Body of pancreas (tissue), 4 donors: ENCODE results near the gene MYO1B. TPM values are rescaled to one million over a fixed set of nuclear protein-coding genes. Genes with fewer than 3 reads are reported as not detected.

ENCODE experiments used
- ATAC-seq: fragments of 150-250 bp; one replicate; pipeline ENCODE4 v1.9.1; 2016
- DNase-seq, 4 donors: peaks; one replicate each; pipeline ENCODE4 v3.0.0-alpha.2; 2019
- H3K27ac ChIP-seq, 4 donors: fragments of 200-600 bp; sonication (generic); 1 replicate in 3 of 4; 2 replicates in 1 of 4; pipeline versions ENCODE4 v1.5.1 to v1.6.1; 2016 to 2019; ENCODE audit warnings: mild to moderate bottlenecking in 1 of 4, mixed read lengths in 1 of 4, moderate library complexity in 1 of 4
- H3K27me3 ChIP-seq, 2 donors: fragments of 200-600 bp; sonication (generic); one replicate each; pipeline ENCODE4 v1.6.0; 2016; ENCODE audit warnings: mild to moderate bottlenecking in 1 of 2
- H3K36me3 ChIP-seq, 2 donors: fragments of 200-600 bp; sonication (generic); replicated peaks in 1 of 2; 2 replicates each; pipeline ENCODE4 v1.5.1; 2016; ENCODE audit warnings: low read depth in 2 of 2; ENCODE audit not compliant: insufficient read depth in 1 of 2
- H3K4me1 ChIP-seq: fragments of 200-600 bp; sonication (generic); one replicate; pipeline ENCODE4 v1.6.0; 2016
- H3K4me3 ChIP-seq, 2 donors: fragments of 200-600 bp; sonication (generic); 1 replicate in 1 of 2; 2 replicates in 1 of 2; pipeline ENCODE4 v1.5.1; 2016 to 2019
- H3K9me3 ChIP-seq, 3 donors: fragments of 200-600 bp; sonication (generic); 1 replicate in 2 of 3; 2 replicates in 1 of 3; pipeline ENCODE4 v1.5.1; 2016
- CTCF ChIP-seq, 7 experiments: fragments of 450-650 bp in 4 of 7; fragments of 200-600 bp in 3 of 7; sonication (generic) in 3 of 7; IDR thresholded peaks; one replicate each; pipeline ENCODE4 v1.5.1; 2016 to 2019; ENCODE audit warnings: antibody characterized with exemption in 7 of 7
- POLR2A ChIP-seq, 3 donors: fragments of 450-650 bp; IDR thresholded peaks; one replicate each; pipeline ENCODE4 v1.6.1; 2016; ENCODE audit warnings: antibody characterized with exemption in 3 of 3, mild to moderate bottlenecking in 2 of 3
- WGBS, 2 donors: methylation state at CpG; one replicate each; pipeline ENCODE4 v1.1.5; 2017; 5-methylcytosine and 5-hydroxymethylcytosine counted together
- intact Hi-C: fragments of 100-400 bp; cut with DNase I; formaldehyde crosslinking; loops from one replicate; pipeline ENCODE4 v1.15.1; 2023
- total RNA-seq, 2 donors: library from RNA; depleted of rRNA; stranded (reverse); fragments of >200 nt; gene quantifications; one replicate each; pipeline ENCODE4 v1.1.0, GENCODE V29; 2016

Gene MYO1B
- total RNA-seq, 2 donors from 2014 or later = 68.0 to 77.8 TPM

- peaks cover 9 to 23% of the 10 kb centered on the region in 2 donors for H3K36me3 ChIP-seq
- no peak for TF ChIP-seq POLR2A (IDR thresholded peaks at IDR 0.05)
- TF ChIP-seq CTCF (IDR thresholded peaks at IDR 0.05) = no peak
- H3K27me3 ChIP-seq = no peaks in the 10 kb centered on the region
- no peak overlapping the region for H3K4me3 ChIP-seq
- DNase-seq = no peak
- no peaks in the 10 kb centered on the region for H3K9me3 ChIP-seq
- intact Hi-C loops = no loop called here
- no peak overlapping the region for H3K27ac ChIP-seq
- peaks cover 18% of the 10 kb centered on the region for H3K4me1 ChIP-seq
- WGBS, 2 donors = 81 to 90% methylated on average over 7 of the region's 7 CpGs
- no peak for ATAC-seq
These were observed 141.8 kb downstream of the MYO1B start for GRCh38 chr2:191386938-191387536.

- TF ChIP-seq POLR2A (IDR thresholded peaks at IDR 0.05) (no peak), CTCF (IDR thresholded peaks at IDR 0.05) (no peak)
- WGBS, 2 donors = 87 to 95% methylated on average over 5 of the region's 5 CpGs
- ATAC-seq = no peak
- DNase-seq = no peak
- Histone ChIP-seq H3K27ac (no peak overlapping the region), H3K9me3 (no peaks in the 10 kb centered on the region), H3K4me3 (no peak overlapping the region), H3K36me3 (peaks cover 17 to 27% of the 10 kb centered on the region in 2 donors), H3K27me3 (no peaks in the 10 kb centered on the region), H3K4me1 (no peaks in the 10 kb centered on the region)
- intact Hi-C loops = no loop called here
These were observed 144.1 kb downstream of the MYO1B start for GRCh38 chr2:191389288-191389687.

GRCh38 chr2:191391171-191391570, 146.0 kb downstream of the MYO1B start:
- intact Hi-C loops = no loop called here
- Histone ChIP-seq H3K27ac (no peak overlapping the region), H3K9me3 (no peaks in the 10 kb centered on the region), H3K4me1 (no peaks in the 10 kb centered on the region), H3K4me3 (no peak overlapping the region), H3K36me3 (peaks cover 17 to 26% of the 10 kb centered on the region in 2 donors), H3K27me3 (no peaks in the 10 kb centered on the region)
- ATAC-seq (no peak), DNase-seq (no peak)
- 93 to 98% methylated on average over 3 of the region's 3 CpGs for WGBS, 2 donors
- TF ChIP-seq POLR2A (IDR thresholded peaks at IDR 0.05) (no peak), CTCF (IDR thresholded peaks at IDR 0.05) (no peak)

GRCh38 chr2:191394043-191394442, 148.8 kb downstream of the MYO1B start:
- peaks cover 8 to 20% of the 10 kb centered on the region in 2 donors for H3K36me3 ChIP-seq
- intact Hi-C loops = no loop called here
- no peaks in the 10 kb centered on the region for H3K4me1 ChIP-seq
- DNase-seq (no peak), ATAC-seq (no peak)
- H3K27ac ChIP-seq = no peak overlapping the region
- H3K9me3 ChIP-seq = no peaks in the 10 kb centered on the region
- H3K4me3 ChIP-seq = no peak overlapping the region
- 76 to 86% methylated on average over 2 of the region's 2 CpGs for WGBS, 2 donors
- TF ChIP-seq CTCF (IDR thresholded peaks at IDR 0.05) = no peak
- no peaks in the 10 kb centered on the region for H3K27me3 ChIP-seq

GRCh38 chr2:191396794-191397193, 151.6 kb downstream of the MYO1B start:
- Histone ChIP-seq H3K27ac (no peak overlapping the region), H3K4me3 (no peak overlapping the region), H3K9me3 (no peaks in the 10 kb centered on the region), H3K27me3 (no peaks in the 10 kb centered on the region), H3K4me1 (peaks cover 13% of the 10 kb centered on the region), H3K36me3 (peaks cover 8 to 12% of the 10 kb centered on the region in 2 donors)
- no peak for TF ChIP-seq POLR2A (IDR thresholded peaks at IDR 0.05)
- 88 to 96% methylated on average over 5 of the region's 5 CpGs for WGBS, 2 donors
- DNase-seq = no peak
- ATAC-seq = no peak
- intact Hi-C loops = no loop called here
